NCI-H187 treated with DMSO at 0.1 percent for 48 hours (cell line): Measurements from ENCODE around the gene DENND2A.
"Not testable (repeated sequence)": the region's sequence is repeated elsewhere in the genome, so short reads cannot be mapped to it uniquely, and the experiment has no call there.

Source experiments
- DNase-seq: peaks from one replicate; lab custom pipeline; 2025; lab: John Stamatoyannopoulos, UW

DENND2A gene

DNA sequence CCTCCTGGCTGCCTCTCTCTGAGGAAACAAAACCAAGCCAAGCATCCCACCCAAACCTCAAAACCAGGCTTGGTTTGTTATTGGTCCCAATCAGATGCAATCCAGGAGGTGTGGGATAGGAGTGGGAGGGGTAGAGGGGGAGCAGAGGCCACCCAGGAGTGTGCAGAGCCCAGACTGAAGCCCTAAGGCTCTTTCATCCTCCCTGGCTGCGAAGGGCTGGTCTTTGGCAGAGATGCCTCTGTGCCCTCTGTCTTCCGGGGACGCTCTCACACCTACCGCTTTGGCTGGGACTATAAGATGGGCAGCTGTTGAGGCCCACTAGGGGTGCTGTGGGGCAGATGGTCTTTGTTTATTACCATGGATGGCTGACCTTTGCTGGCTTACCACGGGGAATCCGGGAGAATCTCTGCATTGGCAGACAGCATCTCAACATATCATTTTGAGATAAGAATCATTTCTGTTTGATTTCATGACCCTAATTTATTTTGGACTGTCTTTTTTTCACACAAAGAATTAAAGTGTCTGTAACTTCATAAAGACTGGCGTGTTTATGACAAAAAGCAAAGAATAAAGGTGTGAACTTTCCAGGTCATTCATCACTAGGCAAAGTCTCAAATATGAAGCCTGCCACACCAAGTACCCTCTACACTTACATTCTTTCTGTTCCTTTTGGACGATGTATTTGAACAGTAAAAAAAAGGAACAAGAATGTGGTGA lies 6.5 kb upstream of the DENND2A start:
- no peak for DNase-seq

DNA sequence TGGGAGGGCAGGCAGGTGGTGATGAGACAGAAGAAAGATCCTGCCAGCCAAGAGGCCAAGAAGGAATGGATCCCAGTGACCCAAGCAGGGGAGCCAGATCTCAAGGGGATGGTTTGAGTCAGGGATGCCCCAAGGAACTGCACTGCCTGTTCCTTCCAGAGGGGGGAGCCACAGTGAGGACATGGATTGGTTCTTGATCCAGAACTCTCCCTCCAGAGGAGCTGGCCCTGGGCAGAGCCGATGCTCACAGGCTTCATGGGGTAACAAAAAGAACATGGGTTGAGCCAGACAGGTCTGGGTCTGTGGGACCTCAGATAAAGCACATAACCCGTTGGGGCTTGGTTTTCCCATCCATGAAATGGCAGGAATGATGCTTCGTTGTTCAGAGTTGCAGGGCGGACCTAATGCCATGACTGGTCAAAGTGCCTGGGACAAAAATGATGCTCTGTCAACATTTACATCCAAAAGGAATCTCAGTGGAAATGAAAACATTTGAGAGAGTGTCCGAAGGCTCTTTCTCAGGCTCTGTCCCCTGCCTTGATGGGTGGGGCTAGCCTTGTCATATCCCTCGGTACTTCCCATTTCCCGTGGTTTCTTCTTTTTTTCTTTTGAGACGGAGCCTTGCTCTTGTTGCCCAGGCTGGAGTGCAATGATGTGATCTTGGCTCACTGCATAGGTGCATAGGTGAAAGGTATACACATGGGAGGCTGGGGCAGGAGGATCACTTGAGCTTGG lies 4.7 kb upstream of the DENND2A start:
- no peak for DNase-seq

DNA sequence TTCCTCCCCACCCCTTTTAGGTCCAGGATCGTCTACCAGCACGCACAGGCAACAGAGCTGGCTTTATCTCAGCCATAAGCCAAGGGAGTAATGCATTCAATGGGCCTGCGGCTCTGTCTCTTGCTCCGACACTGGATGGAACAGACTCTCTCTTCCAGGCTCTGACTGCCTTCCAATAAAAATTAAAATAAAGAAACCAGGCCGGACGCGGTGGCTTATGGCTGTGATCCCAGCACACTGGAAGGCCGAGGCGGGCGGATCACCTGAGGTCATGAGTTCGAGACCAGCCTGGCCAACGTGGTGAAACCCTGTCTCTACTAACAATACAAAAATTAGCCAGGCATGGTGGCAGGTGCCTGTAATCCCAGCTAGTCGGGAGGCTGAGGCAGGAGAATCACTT lies 4.1 kb upstream of the DENND2A start:
- not testable (repeated sequence) for DNase-seq

DNA sequence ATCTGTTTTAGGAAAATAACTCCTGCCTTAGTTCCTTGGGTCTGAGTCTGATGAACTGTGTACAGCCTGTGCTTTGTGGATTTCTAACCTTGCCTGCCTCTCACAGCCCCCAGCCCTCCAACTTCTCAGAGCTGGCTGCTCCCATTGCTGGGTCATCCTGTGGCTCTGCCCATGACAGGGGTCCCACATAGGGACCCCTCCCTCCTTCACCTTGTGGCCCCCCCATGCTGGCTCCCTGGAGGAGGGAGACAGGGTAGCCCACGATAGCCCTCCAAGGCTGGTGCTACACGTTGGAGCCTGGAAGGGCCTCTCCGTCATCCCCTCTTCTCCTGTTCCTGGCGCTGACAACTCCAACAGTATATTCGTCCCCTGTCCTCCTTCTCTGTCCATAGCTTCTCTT lies 2.8 kb upstream of the DENND2A start:
- DNase-seq, result no peak

DNA sequence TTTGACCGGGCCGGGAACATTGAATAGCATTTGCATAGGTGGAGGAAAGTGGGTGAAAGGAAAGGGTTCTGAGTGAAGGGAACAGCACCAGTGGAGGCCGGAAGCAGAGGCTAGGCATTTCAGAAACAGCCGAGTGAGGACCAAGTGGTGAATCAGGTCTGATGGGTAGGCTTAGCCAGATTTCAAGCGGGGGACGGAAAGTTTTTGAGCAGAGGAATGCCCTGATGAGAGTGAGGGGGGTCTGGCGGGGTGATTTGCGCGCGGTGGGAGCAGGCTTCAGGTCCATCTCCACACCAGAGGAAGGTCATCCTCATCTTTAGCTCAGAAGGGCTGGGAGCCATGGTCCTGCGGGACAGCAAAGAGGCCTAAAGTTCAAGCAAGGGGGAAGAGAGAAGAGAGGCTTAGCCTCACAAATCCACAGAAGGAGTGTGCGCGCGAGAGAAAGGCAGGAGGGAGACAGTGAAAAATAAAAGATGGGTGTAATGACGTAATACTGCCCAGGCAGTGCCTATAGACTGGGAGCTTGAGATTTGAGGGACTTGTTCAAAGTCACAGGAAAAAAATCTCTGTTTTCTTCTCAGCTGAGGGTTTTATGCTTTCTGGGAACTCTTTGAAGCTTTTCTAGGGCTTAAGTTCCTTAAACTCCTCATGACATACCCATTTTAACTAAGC lies 1.0 kb upstream of the DENND2A start:
- no peak for DNase-seq

DNA sequence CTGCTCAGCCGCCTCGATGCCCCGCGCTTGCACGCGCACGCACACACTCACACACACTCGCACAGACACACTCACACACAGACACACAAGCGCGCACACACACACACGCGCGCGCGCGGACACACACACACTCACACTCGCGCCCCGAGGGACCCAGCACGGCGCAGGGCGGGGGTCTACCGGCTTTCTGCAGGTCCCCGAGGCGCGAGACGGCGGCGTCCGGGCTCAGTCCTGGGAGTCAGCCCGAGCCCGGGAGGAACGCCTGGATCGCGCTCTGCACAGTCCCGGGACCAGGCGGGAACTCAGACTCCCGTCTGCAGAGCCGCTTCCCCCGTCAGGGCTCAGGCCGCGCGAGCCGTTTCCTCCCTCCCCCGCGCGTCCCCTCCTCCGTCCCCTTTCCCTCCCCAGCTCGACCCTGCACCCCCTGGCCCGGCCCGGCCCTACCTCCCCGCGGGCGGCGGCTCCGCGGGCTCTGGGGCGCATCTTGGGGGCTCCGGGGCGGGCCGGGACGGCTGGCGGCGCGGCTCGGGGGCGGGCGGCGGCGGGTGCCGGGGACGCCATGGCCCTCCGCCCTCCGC lies 464 bp downstream of the DENND2A start:
- no peak for DNase-seq

DNA sequence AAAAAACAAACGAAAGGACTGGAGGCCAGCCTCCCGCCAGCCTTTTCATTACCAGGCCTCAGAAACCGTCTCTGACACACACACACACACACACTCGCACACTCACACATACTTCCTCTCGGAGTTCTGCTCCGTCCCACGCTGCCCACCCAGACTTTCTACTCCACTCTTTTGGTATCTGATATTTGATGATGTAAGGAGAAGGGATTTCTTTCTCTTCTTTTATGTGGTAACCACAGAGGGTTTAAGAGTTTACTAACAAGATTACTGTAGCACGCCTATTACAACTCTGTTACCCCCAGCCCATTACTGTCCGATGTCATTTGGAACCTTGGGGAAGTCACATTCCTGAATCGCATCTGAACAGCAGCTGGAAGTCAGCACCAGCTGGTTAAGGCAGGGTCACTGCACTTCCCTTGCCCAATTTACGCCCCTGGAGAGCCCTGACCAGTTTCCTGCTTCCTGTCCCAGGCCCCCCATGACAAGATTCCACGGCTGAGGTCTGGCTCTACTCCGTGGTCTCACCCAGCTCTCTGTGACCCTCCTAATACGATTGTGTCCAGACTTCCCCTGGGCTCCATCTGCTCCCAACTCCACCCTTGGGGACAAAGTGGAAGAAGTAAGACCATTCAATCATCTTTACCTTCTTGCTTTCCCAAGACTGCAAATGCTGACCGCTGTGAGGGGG lies 1.1 kb downstream of the DENND2A start:
- no peak for DNase-seq

DNA sequence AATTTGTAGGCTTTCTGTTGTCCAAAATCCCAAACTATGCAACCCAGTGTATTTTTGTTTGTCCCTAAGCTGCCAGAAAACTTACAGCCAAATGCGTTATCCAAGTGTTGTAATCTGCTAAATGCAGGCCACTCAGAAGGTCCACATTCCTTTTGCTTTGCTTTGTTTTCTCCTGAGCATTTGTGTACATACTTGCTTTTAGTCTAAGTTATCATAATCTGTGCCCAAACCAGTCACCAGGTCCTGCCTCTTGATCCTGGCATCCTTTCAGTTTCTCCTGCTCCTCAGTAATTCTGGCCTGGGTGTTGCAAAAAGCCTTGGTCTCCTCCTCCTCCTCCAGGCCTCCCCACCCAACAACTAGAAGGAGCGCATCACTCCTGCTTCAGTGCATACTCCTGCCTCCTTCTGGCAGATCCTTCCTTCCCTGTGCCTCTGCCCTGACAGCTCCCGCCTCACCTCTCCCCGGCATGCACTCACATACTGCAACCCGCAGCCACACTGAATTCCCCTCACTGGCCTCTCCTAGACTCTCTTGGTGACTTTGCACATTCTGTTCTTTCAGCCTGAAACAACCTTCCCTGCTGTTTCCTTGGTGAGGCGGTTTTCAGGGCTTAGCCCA lies 2.3 kb downstream of the DENND2A start:
- DNase-seq, result no peak

DNA sequence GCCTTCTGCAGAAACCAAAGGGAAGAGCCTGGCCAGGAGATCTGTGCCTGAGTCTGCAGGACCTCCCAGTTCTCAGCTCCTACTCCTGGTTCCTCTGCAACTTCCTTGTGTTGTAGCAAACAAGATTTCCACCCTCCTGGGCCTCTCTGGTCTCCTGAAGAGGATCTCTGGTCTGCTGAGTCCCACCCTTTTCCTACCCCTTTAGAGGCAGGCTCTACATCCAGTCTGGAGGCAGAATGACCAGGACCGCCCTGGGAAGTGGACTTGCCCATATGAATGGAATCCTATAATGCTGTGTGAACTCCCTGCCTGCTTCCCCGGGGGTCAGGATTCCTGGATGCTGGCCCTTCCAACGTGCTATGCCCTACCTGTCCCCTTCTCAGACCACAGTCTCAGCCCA lies 3.2 kb downstream of the DENND2A start:
- no peak for DNase-seq

DNA sequence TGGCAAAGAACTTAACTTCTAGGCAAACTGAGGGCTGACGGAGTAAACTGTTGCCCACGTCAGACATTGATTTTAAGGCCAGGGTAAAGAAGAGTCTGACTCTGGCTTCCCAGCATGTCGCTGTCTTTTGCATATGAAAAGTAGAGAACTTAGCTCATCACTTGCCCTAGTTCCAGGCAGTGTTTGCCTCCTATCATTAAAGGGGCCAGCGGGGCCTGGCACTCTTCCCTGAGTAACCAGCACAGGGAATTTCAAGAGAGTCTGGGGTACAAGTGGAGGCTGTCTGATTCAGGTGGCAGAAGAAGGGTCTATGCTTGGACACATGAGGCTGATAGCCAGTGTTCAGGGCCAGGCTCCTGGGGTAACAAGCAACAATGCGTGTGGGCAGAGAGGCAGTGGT lies 4.8 kb downstream of the DENND2A start:
- no peak for DNase-seq

DNA sequence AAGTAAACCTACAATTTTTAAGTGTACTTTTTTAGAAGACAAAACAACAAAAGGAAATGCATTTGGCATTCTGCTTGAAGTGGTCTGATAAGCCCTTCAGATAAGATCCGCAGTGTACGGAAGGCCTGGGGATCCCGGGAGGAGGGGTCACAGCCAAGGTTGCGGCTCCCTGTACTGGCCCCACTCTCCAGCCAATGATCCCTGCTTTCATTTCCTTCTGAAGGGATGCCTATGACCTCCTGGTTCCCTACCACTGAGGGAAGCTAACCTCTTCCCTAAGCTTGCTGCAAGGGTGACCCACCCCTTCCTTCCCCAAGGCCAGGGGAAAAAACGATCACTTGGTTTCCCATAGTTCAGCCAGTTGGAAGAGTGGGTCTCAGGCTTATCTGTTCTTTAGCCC lies 5.3 kb downstream of the DENND2A start:
- DNase-seq, result no peak

DNA sequence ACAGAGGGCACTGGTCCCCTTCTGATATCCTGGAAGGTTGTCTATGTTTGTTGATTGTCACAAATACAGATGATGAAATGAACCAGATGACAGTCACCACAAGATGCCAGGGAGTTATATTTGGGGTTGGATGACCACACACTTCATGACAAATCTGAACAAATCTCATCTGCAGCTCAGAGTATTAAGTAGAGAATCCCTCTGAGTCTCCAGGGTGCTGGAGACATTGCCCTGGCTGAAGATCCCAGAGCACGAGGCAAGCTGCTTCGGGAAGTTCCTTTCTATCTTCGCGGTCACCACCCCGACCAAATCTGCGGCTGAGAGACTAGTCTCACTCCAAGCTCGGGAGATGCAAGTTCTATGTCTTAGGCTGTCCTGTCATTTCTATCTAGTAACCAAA lies 9.0 kb downstream of the DENND2A start:
- no peak for DNase-seq

DNA sequence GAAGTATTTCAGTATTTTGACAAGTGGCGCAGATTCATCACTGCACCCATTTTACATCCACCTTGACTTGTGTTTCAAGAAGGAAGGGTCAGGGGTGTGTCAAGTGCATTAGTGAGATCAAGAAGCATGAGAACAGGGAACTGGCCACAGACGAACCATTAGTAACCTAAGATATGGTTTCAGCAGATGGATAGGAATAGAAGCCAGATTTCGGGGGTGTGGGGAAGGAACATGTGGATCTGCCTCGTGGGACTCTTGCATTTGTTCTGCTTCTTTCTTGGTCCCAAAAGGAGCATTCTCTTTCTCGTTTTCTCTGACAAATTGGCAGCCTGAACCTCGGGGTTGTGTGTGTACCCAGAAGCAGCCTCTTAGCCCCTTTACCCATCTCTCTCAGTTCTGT lies 9.6 kb downstream of the DENND2A start:
- no peak for DNase-seq

DNA sequence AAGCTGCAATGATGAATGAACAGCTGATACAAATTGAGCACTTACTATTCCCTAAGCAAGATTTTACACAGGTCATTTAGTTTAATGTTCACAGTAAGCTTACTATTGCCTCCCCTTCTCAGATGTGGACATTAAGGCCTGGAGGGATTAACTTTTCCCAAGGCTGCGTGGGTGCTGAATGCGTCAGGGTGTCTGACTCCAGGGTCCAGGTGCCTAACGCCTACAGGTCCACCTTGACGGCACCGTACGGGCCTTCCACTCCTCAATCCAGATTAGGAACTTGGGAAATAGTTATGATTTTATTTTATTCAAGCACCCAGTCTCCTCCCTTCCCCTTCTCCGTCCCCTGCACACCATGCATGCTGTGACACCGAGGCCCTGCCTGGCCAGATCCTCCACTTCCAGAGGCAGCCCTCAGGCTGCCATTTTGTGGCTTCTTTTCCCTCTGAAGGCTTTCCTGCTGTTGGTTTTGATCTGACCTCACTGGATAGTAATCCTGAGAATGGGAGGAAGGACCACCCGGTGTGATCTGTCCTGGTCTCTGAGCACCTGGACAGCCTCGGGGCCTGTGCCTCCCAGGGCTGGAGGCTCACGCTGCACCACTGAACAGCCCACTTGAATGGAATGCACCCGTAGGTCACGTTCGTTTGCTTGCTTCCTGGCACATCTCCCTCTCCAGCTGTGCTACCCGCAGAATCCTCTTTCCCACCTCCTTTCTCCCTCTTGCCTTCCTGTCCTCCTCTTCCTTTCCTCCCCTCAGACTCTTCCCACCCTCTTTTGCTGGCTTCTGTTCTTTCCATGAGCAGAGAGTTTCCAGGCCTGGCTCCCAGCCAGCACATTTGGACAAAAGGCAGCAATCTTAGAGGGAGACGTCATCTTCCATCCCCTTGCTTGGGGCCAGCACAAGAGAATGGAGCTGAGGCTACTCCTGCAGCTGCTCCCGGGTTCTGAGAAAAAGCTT lies 14.4 kb downstream of the DENND2A start:
- DNase-seq, result no peak

DNA sequence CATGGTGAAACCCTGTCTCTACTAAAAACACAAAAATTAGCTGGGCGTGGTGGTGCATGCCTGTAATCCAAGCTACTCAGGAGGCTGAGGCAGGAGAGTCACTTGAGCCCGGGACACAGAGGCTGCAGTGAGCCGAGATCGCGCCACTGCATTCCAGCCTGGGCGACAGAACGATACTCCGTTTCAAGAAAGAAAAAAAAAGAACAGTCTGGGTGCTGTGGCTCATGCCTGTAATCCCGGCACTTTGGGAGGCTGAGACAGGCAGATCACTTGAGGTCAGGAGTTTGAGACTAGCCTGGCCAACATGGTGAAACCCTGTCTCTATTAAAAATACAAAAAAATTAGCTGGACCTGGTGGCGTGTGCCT lies 15.4 kb downstream of the DENND2A start:
- DNase-seq, result not testable (repeated sequence)

DNA sequence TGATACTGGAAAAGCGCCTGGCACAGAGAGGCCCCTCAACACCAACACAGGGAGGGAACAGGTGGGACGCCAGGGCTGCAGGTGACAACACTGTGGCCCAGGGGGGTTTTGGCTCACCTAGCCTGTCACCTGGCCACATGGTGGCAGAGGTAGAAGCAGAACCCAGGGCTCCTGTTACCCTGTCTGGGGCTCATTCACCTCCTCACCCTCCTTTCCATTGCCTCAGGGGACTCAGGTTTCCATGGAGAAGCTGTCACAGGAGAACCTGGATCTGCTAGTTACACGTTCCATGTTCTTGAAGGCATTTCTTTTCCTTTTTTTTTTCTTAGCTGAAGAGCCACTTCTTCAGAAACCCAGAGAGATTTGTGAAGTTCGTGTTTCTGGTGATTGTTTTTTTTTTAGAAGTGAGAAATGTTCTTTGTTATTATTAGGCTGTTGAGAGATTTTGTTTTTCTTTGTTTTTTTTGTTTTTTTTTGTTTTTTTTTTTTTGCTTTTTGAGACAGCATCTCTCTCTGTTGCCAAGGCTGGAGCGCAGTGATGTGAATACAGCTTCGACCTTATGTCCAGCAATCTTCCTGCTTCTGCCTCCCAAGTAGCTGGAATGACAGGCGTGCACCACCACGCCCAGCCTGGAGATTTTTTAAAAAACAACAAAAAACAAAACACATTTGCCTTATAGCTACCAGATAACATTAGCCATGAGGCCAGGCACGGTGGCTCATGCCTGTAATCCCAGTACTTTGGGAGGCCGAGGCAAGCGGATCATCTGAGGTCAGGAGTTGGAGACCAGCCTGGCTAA lies 16.0 kb downstream of the DENND2A start:
- DNase-seq, result no peak

DNA sequence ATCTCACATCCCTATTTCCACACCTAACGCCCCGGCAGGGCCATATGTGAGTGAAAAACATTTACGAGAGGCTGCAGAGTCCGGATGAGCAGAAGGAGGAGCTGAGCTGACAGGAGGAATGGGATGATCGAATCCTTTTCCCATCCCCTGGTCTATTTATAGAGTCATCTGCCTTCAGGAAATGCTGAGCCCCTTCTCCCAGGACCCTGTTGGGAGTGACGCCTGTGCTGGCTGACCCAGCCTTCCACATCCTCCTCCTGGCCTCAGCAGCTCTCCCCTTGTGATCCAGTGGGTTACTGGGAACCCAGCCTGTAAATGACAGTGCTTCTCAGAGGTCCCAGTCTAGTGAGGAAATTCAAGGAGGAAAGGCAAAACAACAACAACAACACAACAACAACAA lies 16.6 kb downstream of the DENND2A start:
- no peak for DNase-seq

DNA sequence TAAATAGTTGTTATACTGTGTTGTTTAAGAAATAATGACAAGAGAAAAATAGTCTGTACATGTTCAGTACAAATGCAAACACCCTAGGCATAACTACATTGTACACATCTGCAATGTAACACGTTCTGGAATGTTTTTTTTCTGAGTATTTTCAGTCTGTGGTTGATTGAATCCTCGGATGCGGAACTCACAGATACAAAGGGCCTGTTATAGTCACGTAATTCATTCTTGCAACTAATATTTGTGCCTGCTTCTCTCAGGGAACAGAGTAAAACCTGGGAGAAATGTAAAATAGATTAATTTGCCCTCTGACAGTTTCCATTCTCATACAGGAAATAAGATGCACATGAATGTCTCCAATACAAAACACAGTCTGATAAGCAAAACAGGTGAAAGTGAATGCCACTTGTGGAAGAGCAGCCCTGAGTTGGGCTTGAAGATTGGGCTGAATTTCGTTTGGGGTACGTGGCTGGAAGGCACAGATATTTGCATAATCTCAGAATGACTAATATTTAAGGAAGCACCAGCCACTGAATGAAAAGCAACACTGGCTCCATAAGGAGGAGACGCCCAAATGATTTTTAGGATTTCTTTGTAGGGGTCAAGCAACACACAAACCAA lies 19.1 kb downstream of the DENND2A start:
- DNase-seq, result no peak

DNA sequence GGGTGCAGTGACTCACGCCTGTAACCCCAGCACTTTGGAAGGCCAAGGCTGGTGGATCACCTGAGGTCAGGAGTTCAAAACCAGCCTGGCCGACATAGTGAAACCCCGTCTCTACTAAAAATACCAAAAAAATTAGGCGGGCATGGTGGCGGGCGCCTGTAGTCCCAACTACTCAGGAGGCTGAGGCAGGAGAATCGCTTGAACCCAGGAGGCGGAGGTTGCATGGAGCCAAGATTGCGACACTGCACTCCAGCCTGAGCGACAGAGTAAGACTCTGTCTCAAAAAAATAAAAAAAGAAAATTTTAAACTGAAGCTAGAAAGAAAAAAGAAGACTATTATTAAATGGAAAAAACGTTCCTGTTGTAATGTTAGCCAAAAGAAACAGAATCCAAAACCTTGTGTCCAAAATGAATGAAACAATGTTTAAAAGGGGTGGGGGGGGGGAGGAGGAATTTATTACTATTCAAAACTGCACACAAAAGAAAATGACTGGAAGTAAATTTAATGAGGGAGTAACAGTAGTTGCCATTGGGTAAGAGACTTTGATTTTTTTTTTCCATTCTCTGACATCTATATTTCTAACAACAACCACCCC lies 20.6 kb downstream of the DENND2A start:
- not testable (repeated sequence) for DNase-seq
